B cell (primary cell): ENCODE measurements around the gene CCDC28B. TPM values are rescaled to one million over a fixed set of nuclear protein-coding genes. Genes with fewer than 3 reads are reported as not detected.

Source experiments
- ATAC-seq: fragments of 200-7000 bp; cut with Tn5 transposase; one replicate; pipeline ENCODE4 v1.10.0; 2021; ENCODE audit warnings: low read depth, mild to moderate bottlenecking, moderate number of reproducible peaks, moderate library complexity
- CTCF ChIA-PET: fragments of 350-600 bp; sonication (Branson Sonifier 250); formaldehyde crosslinking; loops from one replicate; lab custom pipeline; 2021; ENCODE audit warnings: antibody characterized with exemption, inconsistent platforms; lab: Charles Lee
- POLR2A ChIA-PET: fragments of 350-600 bp; sonication (Branson Sonifier 250); formaldehyde crosslinking; loops from one replicate; lab custom pipeline; 2021; ENCODE audit warnings: antibody characterized with exemption; lab: Charles Lee
- DNase-seq: peaks from one replicate; pipeline ENCODE4 v3.0.0; 2013
- H2AFZ ChIP-seq: 2 replicates; pipeline ENCODE4 v1.6.1; 2012; ENCODE audit warnings: mild to moderate bottlenecking, low read depth, low read length; ENCODE audit not compliant: insufficient read depth, poor library complexity, severe bottlenecking
- H3K27ac ChIP-seq, 2 donors: 1 replicate in 1 of 2; 2 replicates in 1 of 2; pipeline ENCODE4 v1.5.1; 2012 to 2013; ENCODE audit warnings: low read length in 2 of 2, mild to moderate bottlenecking in 2 of 2, moderate library complexity in 1 of 2
- H3K27me3 ChIP-seq, 4 experiments: fragments of 200-600 bp in 1 of 4; sonication (generic) in 1 of 4; replicated peaks in 1 of 4; 1 replicate in 2 of 4; 2 replicates in 2 of 4; pipeline versions ENCODE4 v1.6.1 to v1.7.0; 2013 to 2016; ENCODE audit warnings: low read length in 3 of 4, mild to moderate bottlenecking in 2 of 4, mixed read lengths in 1 of 4, moderate library complexity in 1 of 4; ENCODE audit not compliant: insufficient read depth in 4 of 4, control insufficient read depth in 3 of 4; ENCODE audit errors: control extremely low read depth in 1 of 4
- H3K36me3 ChIP-seq, 2 experiments: replicated peaks in 1 of 2; 1 replicate in 1 of 2; 2 replicates in 1 of 2; pipeline versions ENCODE4 v1.6.1 to v1.7.1; 2013; ENCODE audit warnings: low read length in 1 of 2; ENCODE audit not compliant: insufficient read depth in 2 of 2, control insufficient read depth in 1 of 2; ENCODE audit errors: control extremely low read depth in 1 of 2, extremely low read depth in 1 of 2
- H3K4me1 ChIP-seq, 2 donors: fragments of 200-600 bp in 1 of 2; sonication (generic) in 1 of 2; 1 replicate in 1 of 2; 2 replicates in 1 of 2; pipeline versions ENCODE4 v1.5.1 to v1.6.1; 2013 to 2017; ENCODE audit warnings: low read length in 2 of 2; ENCODE audit not compliant: control insufficient read depth in 2 of 2, insufficient read depth in 2 of 2
- H3K4me2 ChIP-seq: replicated peaks from 2 replicates; pipeline ENCODE3; 2012; ENCODE audit warnings: mild to moderate bottlenecking, low read depth, low read length; ENCODE audit not compliant: poor library complexity, severe bottlenecking
- H3K4me3 ChIP-seq, 5 experiments: fragments of 200-600 bp in 1 of 5; sonication (generic) in 1 of 5; 1 replicate in 3 of 5; 2 replicates in 2 of 5; pipeline versions ENCODE4 v1.5.1 to v1.7.0; 2011 to 2016; ENCODE audit warnings: low read length in 4 of 5, mild to moderate bottlenecking in 4 of 5, low read depth in 2 of 5, control low read depth in 1 of 5, moderate library complexity in 1 of 5; ENCODE audit not compliant: insufficient read depth in 1 of 5; ENCODE audit errors: control extremely low read depth in 1 of 5, extremely low read depth in 1 of 5
- H3K79me2 ChIP-seq: fragments of 200-600 bp; sonication (generic); one replicate; pipeline ENCODE4 v1.6.0; 2016; ENCODE audit warnings: low read length; ENCODE audit not compliant: control insufficient read depth, insufficient read depth
- H3K9ac ChIP-seq: fragments of 200-600 bp; sonication (generic); 2 replicates; pipeline ENCODE4 v1.6.1; 2017; ENCODE audit warnings: mild to moderate bottlenecking, low read length, moderate library complexity
- H3K9me3 ChIP-seq, 3 donors: one replicate each; pipeline versions ENCODE4 v1.6.1 to v1.7.1; 2013; ENCODE audit warnings: low read length in 2 of 3; ENCODE audit not compliant: control insufficient read depth in 2 of 3, insufficient read depth in 1 of 3; ENCODE audit errors: control extremely low read depth in 1 of 3
- H4K20me1 ChIP-seq: 2 replicates; pipeline ENCODE4 v1.6.0; 2012; ENCODE audit warnings: mild to moderate bottlenecking, low read length; ENCODE audit not compliant: insufficient read depth, control insufficient read depth, poor library complexity, severe bottlenecking
- H3K27ac Mint-ChIP-seq: one replicate; pipeline ENCODE4 v1.8.0; 2021; ENCODE audit warnings: mixed read lengths
- H3K27me3 Mint-ChIP-seq: one replicate; pipeline ENCODE4 v1.8.0; 2021; ENCODE audit warnings: mixed read lengths
- H3K4me1 Mint-ChIP-seq: one replicate; pipeline ENCODE4 v1.8.0; 2021; ENCODE audit warnings: mixed read lengths
- H3K4me3 Mint-ChIP-seq: one replicate; pipeline ENCODE4 v1.8.0; 2021; ENCODE audit warnings: mixed read lengths
- H3K9me3 Mint-ChIP-seq: one replicate; pipeline ENCODE4 v1.8.0; 2022; ENCODE audit warnings: mixed read lengths; ENCODE audit not compliant: insufficient read depth
- EZH2 ChIP-seq: IDR thresholded peaks from 2 replicates; pipeline ENCODE4 v1.6.1; 2012; ENCODE audit warnings: borderline replicate concordance, low read depth, mild to moderate bottlenecking, moderate library complexity, low read length; ENCODE audit not compliant: insufficient read depth, poor library complexity, severe bottlenecking
- WGBS: methylation state at CpG from one replicate; pipeline ENCODE4 v1.1.5; 2013; ENCODE audit warnings: missing lambda C conversion rate; ENCODE audit not compliant: insufficient coverage; 5-methylcytosine and 5-hydroxymethylcytosine counted together
- intact Hi-C: fragments of 100-400 bp; cut with micrococcal nuclease; formaldehyde crosslinking; loops from one replicate; pipeline ENCODE4 v1.10.0; 2022
- polyA plus RNA-seq: library from polyadenylated mRNA; depleted of rRNA; stranded (reverse); fragments of >200 nt; gene quantifications from 2 replicates; pipeline ENCODE4 v1.2.3, GENCODE V29; 2012
- total RNA-seq, 2 donors: library from RNA; stranded (reverse); fragments of 120-200 nt in 1 of 2; gene quantifications; 1 replicate in 1 of 2; 2 replicates in 1 of 2; pipeline versions ENCODE4 v1.2.3 to v1.2.4, GENCODE V29; 2013 to 2022
- TF ChIP-seq, protein P1 (sequence below): fragments of 200-600 bp; IDR thresholded peaks from one replicate; pipeline ENCODE4 v1.8.0; 2022; ENCODE audit warnings: antibody characterized with exemption, mild to moderate bottlenecking

CCDC28B gene
- total and polyA plus RNA-seq, 2 donors (not counting 1 experiment from before 2014, with no cell fraction given), result 7.8 to 8.0 TPM

DNA sequence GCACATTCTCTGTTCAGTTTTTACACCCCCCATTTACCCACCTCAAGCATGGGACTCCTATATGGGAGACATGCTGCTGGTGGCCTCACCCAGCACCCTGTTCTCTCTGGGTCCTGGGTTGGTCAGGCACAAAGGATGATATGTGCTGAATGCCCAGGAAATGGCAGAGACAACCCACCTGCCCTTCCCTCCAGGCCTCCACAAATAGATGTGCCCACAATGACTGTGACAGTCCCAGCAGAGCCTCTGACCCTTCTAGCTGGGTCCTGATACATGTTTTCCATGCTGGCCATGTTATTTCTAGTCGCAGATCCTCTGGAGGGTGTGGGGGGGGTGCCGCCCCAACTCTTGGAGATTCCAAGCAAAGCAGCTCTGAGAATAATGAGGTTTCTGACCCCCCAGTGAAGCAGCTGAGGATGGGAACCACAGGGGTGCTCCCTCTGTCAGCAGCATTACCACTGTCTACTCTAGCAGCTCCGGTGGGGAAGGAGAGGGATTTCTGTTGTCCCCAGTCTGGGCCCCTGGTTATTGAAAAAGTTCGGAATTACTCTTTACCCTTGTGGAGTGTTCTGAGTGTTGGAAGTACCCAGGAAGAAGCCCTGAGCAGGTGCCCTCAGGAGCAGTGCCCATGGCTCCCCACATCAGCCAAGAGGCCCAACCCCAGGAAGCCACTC lies 1.2 kb upstream of the CCDC28B start:
- CTCF ChIA-PET, result interaction anchor here (1.0 to 3.9 kb wide), 3 partner anchors 17 to 39 kb away, joined by 3 to 20 read pairs (median 3); partner anchors contain the start of gene TXLNA
- Histone ChIP-seq H3K4me3 (no peak overlapping the region), H3K4me1 (peaks cover 12 to 29% of the 10 kb centered on the region in 2 donors), H3K9ac (no peak overlapping the region), H3K27me3 (no peaks in the 10 kb centered on the region), H4K20me1 (no peaks in the 10 kb centered on the region), H3K4me2 (no peak overlapping the region), H2AFZ (no peak overlapping the region), H3K9me3 (no peaks in the 10 kb centered on the region), H3K36me3 (peaks cover 2 to 28% of the 10 kb centered on the region in 2 experiments), H3K27ac (peak overlapping the region in 1 of 2 donors; percentile 88), H3K79me2 (no peaks in the 10 kb centered on the region)
- Mint-ChIP-seq H3K27ac (no peak overlapping the region), H3K4me1 (peaks cover 24% of the 10 kb centered on the region), H3K27me3 (no peaks in the 10 kb centered on the region), H3K4me3 (no peak overlapping the region), H3K9me3 (no peaks in the 10 kb centered on the region)
- ATAC-seq, result no peak
- DNase-seq, result no peak
- TF ChIP-seq, protein P1, sequence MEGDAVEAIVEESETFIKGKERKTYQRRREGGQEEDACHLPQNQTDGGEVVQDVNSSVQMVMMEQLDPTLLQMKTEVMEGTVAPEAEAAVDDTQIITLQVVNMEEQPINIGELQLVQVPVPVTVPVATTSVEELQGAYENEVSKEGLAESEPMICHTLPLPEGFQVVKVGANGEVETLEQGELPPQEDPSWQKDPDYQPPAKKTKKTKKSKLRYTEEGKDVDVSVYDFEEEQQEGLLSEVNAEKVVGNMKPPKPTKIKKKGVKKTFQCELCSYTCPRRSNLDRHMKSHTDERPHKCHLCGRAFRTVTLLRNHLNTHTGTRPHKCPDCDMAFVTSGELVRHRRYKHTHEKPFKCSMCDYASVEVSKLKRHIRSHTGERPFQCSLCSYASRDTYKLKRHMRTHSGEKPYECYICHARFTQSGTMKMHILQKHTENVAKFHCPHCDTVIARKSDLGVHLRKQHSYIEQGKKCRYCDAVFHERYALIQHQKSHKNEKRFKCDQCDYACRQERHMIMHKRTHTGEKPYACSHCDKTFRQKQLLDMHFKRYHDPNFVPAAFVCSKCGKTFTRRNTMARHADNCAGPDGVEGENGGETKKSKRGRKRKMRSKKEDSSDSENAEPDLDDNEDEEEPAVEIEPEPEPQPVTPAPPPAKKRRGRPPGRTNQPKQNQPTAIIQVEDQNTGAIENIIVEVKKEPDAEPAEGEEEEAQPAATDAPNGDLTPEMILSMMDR, result no peak
- no peak for TF ChIP-seq EZH2
- POLR2A ChIA-PET, result interaction anchor here (1.2 kb wide), 1 partner anchor 91 kb away, joined by 4 read pairs; the partner anchor contains the start of gene KPNA6
- WGBS, result 95% methylated on average over 2 of the region's 4 CpGs
- intact Hi-C loops, result no loop called here

DNA sequence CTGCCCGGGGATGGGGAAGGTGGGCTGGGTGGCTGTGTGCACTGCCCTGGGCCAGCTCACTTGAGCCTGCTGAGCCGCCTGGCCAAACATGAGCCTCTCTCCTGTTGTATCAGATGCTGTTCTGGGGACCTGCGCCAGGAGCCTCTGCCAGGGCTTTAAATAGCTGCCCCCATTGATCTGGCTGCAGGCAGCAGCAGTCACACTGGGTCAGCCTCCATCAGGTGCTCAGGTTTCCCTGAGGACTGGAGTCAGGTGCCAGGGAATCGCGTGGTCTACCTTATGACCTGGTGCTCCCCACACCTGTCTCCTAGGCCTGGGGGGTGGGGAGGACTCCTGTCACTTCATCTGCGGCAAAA lies 700 bp upstream of the CCDC28B start:
- peak overlapping the region in 1 of 5 experiments; percentile 84 for H3K4me3 ChIP-seq
- no peaks in the 10 kb centered on the region for H4K20me1 ChIP-seq
- Mint-ChIP-seq H3K4me1 (peaks cover 29% of the 10 kb centered on the region), H3K4me3 (peak overlapping the region; percentile 88), H3K27me3 (no peaks in the 10 kb centered on the region), H3K27ac (no peak overlapping the region), H3K9me3 (no peaks in the 10 kb centered on the region)
- WGBS, result 91% methylated on average over 3 of the region's 6 CpGs
- TF ChIP-seq EZH2, result no peak
- TF ChIP-seq, protein P1, result no peak
- CTCF ChIA-PET, result interaction anchor here (1.0 to 3.9 kb wide), 6 partner anchors 16 to 137 kb away, joined by 3 to 20 read pairs (median 5); partner anchors contain the start of gene MARCKSL1
- H3K4me2 ChIP-seq, result peak overlapping the region; percentile 91
- H3K27ac ChIP-seq, result peak overlapping the region in 1 of 2 donors; percentile 88
- H2AFZ ChIP-seq, result peak overlapping the region; percentile 90
- ATAC-seq (no peak), DNase-seq (no peak)
- H3K9me3 ChIP-seq, result no peaks in the 10 kb centered on the region
- peaks cover 12 to 29% of the 10 kb centered on the region in 2 donors for H3K4me1 ChIP-seq
- no peaks in the 10 kb centered on the region for H3K27me3 ChIP-seq
- H3K79me2 ChIP-seq, result no peaks in the 10 kb centered on the region
- intact Hi-C loops, result loop anchor here (1.0 to 10.0 kb wide), 4 partner anchors 20 to 195 kb away; partner anchors contain the start of genes BSDC1, MARCKSL1, TMEM39B and TXLNA
- H3K9ac ChIP-seq, result no peak overlapping the region
- POLR2A ChIA-PET, result interaction anchor here (0.8 to 1.7 kb wide), 5 partner anchors 21 to 136 kb away, joined by 4 to 6 read pairs (median 4); partner anchors contain the start of genes HDAC1, KPNA6 and MARCKSL1
- H3K36me3 ChIP-seq, result peaks cover 2 to 28% of the 10 kb centered on the region in 2 experiments
